Activated CD4-positive, CD25-positive, alpha-beta regulatory T cell (primary cell): ENCODE results near the gene EFS.
A peak's percentile ranks its signal among the peaks of the same experiment; 100 is the strongest.
"Not testable (repeated sequence)": the region's sequence is repeated elsewhere in the genome, so short reads cannot be mapped to it uniquely, and the experiment has no call there.

Experiments
- DNase-seq, 4 experiments: peaks; one replicate each; lab custom pipeline; 2025; lab: John Stamatoyannopoulos, UW

Gene EFS

DNA sequence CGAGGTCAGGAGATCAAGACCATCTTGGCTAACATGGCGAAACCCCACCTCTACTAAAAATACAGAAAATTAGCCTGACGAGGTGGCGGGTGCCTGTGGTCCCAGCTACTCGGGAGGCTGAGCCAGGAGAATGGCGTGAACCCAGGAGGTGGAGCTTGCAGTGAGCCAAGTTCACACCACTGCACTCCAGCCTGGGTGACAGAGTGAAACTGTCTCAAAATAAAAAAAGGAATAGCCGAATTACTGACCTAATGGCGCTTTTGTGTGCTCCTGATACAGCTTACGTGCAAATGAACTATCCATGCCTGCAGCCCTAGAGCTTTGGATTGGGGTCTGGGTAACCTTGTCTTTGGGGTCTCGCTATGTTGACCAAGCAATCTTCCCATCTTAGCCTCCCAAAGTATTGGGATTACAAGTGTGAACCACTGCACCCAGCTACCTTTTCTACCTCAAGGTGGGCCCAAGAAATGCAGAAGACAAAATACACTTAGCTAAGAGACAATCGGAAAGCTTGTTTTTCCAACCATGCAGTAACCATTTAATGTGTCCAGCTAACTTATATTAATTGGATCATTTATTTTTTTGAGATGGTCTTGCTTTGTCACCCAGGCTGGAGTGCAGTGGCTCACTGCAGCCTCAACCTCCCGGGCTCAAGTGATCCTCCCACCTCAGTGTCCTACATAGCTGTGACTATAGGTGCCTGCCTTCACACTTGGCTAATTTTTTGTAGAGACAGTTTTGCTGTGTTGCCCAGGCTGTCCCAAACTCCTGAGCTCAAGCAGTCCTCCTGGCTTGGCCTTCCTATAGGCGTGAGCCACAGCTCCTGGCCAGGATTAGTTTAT lies 38.3 kb downstream of the EFS start:
- DNase-seq = no peak

DNA sequence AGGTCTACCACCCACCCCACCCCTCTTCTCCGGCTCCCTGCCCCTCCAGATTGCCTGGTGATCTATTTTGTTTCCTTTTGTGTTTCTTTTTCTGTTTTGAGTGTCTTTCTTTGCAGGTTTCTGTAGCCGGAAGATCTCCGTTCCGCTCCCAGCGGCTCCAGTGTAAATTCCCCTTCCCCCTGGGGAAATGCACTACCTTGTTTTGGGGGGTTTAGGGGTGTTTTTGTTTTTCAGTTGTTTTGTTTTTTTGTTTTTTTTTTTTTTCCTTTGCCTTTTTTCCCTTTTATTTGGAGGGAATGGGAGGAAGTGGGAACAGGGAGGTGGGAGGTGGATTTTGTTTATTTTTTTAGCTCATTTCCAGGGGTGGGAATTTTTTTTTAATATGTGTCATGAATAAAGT lies 39.2 kb downstream of the EFS start:
- DNase-seq = not testable (repeated sequence)

DNA sequence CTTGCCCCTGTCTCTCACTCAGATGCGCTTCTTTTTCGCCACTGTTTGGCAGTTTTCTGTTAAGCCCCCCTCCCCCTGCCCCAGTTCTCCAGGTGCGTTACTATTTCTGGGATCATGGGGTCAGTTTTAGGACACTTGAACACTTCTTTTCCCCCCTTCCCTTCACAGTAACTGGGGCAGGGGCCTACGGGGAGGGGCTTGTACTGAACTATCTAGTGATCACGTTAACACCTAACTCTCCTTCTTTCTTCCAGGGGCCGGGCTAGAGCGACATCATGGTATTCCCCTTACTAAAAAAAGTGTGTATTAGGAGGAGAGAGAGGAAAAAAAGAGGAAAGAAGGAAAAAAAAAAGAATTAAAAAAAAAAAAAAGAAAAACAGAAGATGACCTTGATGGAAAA lies 40.0 kb downstream of the EFS start:
- no peak for DNase-seq

GRCh38 chr14:23324455-23324846 lies 40.5 kb downstream of the EFS start:
- DNase-seq = no peak

DNA sequence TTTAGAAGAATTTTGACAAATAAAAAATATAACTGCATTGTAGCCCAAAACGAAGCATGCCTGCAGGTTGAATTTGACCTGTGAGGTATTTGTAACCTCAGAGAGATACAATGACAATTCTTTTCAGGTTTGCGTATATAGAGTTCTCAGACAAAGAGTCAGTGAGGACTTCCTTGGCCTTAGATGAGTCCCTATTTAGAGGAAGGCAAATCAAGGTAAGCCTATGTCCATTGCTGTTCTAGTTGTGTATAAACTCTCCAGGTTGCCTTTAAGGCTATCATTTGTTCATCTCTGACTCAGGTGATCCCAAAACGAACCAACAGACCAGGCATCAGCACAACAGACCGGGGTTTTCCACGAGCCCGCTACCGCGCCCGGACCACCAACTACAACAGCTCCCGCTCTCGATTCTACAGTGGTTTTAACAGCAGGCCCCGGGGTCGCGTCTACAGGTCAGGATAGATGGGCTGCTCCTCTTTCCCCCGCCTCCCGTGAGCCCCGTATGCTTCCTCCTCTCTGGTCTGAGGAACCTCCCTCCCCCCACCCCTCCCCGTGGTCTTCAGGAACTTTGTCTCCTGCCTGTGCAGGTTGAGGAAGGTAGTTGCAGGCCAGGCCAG lies 41.0 kb downstream of the EFS start:
- no peak for DNase-seq

- DNase-seq = no peak
These were observed 42.1 kb downstream of the EFS start for GRCh38 chr14:23322568-23323517.

DNA sequence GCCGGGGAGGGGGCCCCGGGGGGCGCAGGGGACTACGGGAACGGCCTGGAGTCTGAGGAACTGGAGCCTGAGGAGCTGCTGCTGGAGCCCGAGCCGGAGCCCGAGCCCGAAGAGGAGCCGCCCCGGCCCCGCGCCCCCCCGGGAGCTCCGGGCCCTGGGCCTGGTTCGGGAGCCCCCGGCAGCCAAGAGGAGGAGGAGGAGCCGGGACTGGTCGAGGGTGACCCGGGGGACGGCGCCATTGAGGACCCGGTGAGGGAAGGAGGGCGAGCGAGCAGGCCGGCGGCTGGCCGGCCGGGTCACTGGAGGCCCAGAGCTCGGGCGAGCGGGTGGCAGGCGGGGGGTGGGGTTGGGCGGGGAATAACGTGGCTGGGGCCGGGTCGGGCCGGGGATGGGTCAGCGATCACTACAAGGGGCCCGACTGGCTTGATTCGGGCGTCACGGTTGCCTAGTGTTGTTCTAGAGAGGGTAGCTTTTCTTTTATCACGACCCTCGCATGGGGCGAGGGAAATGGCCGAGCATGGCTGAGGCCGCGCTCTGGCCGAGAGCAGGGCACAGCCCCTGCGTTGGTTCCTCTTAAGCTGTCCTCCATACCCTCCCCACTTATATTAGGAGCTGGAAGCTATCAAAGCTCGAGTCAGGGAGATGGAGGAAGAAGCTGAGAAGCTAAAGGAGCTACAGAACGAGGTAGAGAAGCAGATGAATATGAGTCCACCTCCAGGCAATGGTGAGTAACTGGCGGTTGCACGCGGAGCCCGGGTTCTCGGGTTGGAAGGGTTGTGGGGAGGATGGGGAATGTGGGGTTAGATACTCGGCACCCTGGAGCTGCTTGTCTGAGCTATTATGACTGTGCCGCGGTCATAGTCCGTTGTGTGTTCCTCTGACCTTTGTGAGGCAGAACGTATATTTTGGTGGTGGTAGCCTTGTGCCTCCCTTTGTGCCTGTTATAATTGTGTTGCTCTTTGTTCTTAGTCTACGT lies 43.1 kb downstream of the EFS start:
- peak in 1 of 4 experiments; percentile 17 for DNase-seq

- peak; percentile 90 to 99 (median 92) for DNase-seq
These were observed 44.1 kb downstream of the EFS start, which contains the start of gene PABPN1 for GRCh38 chr14:23320584-23321571. Gene PABPN1 (plus strand): TSS chr14:23321457. CDS start chr14:23321470, 13 bp downstream.

DNA sequence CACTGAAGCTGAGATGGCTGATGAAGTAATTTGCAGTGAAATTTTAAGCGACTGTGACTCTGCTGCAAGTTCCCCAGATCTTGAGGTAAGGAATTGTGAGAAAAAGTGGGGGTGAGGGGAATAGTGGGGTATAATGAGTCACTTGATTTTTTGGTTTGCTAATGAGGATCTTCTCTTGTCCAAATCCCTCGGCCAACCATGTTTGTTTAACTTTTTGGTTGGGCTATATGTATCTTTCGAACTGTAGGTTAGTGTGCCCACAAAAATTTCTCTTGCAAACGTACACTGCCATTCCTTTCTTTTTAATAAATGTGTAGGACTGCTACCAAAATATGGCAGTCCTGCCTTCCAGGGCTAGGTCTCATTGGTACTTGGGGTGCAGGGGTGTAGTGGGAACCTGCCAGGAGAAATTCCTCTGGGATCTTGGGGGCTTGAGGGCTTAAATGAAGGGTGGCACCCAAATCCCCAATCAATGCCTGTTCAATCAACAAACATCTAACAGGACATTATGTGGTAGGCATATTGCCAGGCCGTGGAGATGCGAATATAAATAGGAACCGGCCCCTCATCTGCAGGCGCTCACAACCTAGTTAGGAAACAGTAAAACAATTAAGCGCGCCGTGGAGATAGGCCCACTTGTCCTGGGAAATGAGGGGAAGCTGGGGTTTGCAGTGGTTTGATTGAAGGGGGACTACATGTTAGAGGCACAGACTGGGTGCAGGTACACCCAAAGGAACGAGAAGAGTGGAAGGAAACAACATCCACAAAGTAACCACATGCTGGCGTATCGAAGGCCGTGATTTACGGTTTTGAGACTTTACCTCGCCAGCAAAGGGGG lies 45.0 kb downstream of the EFS start:
- no peak for DNase-seq

DNA sequence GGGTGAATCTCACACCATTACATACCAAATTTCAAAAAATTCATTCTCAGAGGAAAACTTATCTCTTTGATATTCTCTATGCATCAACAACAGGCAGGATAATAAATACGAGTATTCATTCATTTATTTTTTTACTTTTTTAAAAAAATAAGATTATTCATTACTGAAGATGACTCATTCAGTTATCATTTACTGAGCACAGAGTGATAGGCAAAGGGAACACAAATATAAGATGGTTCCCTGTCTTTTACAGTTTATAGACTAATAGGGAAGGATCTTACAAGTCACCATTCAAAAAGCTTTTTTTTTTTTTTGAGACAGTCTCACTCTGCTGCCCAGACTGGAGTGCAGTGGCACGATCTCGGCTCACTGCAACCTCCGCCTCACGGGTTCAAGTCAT lies 48.7 kb downstream of the EFS start:
- DNase-seq = no peak

DNA sequence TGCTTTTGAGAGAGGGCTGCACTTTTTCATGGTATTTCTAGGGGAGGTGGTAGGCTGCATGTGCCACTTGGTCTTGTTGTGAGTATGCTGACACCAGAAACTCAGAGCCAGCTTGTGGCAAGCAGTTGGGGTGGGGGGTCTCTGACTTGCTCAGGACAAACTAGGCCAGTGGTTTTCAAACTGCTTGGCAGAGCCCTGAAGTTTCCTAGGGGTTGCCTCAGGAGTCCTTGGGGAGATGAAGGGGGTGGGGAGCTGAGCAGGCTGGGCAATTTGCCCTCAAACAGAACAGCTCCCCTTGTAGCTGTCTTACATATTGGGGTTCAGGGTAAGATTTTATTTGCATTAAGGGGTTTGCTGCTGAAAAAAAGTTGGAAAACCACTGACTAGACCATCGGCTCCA lies 54.4 kb downstream of the EFS start:
- DNase-seq = no peak

GRCh38 chr14:23308721-23309445 lies 56.1 kb downstream of the EFS start:
- DNase-seq = no peak

DNA sequence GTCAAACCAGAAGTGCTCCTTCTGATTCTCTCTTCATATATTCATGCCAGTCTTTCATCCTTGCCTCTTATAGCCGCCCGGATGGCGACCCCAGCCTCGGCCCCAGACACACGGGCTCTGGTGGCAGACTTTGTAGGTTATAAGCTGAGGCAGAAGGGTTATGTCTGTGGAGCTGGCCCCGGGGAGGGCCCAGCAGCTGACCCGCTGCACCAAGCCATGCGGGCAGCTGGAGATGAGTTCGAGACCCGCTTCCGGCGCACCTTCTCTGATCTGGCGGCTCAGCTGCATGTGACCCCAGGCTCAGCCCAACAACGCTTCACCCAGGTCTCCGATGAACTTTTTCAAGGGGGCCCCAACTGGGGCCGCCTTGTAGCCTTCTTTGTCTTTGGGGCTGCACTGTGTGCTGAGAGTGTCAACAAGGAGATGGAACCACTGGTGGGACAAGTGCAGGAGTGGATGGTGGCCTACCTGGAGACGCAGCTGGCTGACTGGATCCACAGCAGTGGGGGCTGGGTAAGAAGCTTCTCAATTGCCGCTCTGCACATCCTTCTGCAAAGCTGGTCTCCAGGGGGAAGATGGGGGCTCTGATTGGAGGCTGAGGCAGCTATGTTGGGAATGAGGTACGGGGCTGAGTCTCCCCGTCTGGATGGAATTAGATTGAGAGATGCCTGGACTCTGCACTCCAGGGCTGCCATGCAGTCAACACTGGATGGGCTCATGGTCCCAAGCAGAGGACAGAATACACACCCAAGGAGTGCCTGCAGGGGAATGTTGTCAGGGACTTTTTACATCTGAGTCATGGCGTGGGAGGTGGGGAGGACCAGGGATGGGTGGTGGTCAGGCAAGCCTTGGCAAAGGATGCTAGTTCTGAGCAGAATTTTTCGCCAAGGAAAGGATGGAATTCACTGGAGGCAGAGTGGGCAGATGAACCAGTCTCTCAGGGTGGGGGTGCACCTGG lies 57.0 kb downstream of the EFS start:
- no peak for DNase-seq

DNA sequence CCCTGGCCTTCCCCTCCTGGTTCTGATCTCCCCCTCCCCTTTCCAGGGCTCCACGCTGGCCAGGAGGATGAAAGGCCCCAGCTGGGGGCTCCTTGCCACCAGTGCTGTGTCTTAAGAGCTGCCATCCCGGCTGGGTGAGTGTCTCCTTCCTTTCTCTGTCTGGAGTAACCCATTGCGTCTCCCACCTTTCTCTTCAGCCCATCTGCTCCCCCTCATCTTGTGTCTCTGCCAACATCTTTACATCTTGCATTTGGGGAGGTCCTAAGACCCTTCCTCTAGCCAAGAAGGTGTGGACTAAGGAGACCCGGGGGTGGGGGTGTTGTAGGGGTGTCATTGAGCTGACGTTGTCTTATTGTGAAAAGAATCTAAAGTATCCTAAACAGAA lies 57.8 kb downstream of the EFS start:
- DNase-seq = no peak

DNA sequence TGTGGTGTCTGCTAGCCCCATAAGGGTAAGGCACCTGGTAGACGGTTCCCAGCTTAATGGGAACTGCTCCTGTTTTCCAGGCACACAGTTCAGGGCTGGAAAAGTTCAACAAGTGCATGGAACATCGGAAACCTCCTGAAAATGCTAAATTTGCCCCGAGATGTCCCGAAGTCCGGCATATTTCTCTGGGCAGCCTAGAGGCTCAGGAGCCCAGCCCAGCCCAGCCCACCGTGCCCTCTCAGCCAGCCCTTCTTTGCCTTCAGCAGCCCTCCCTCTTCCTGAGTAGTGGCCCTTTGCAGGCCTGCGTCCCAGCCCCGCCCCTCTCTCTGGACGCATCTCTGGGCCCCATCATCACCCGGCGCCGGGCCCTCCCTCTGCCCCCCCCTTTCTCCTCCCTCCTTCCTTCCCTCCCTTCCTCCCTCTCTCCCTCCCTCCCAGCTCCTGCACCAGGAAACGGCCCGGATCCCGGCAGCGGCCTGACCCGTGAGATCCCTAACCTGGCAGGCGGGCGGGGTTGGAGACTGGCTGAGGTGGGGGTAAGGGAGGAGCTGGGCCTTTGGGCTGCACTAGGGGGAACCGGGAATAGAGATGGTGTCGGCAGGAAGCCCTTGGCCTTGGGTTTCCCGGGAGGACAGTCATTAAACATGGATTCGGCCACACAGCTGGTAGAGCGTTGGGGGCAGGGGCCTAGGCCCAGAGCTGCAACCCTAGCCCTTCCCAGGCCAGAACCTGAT lies 58.4 kb downstream of the EFS start, which contains the start of gene BCL2L2:
TSS of gene BCL2L2 (plus strand) at position 422 of the 734 bp plus-strand sequence. CDS start 935 bp downstream, outside the sequence.
- DNase-seq = no peak
